Stimulated activated CD4-positive, alpha-beta T cell treated with anti-CD3 and anti-CD28 coated beads, Interleukin-15, amount 100 ng/mL, for 1 hour (primary cell): ENCODE data around the gene TPPP3.

Experiments used
- DNase-seq, 2 donors: peaks; one replicate each; pipeline ENCODE4 v3.0.0-alpha.2; 2020; ENCODE audit warnings: low read depth in 1 of 2, low spot score in 1 of 2

The TPPP3 gene

GRCh38 chr16:67393111-67393787, at the start of gene TPPP3:
TSS of gene TPPP3 (minus strand) at chr16:67393498. CDS start at chr16:67391111, 2,387 bp downstream.
- DNase-seq, result no peak

DNA sequence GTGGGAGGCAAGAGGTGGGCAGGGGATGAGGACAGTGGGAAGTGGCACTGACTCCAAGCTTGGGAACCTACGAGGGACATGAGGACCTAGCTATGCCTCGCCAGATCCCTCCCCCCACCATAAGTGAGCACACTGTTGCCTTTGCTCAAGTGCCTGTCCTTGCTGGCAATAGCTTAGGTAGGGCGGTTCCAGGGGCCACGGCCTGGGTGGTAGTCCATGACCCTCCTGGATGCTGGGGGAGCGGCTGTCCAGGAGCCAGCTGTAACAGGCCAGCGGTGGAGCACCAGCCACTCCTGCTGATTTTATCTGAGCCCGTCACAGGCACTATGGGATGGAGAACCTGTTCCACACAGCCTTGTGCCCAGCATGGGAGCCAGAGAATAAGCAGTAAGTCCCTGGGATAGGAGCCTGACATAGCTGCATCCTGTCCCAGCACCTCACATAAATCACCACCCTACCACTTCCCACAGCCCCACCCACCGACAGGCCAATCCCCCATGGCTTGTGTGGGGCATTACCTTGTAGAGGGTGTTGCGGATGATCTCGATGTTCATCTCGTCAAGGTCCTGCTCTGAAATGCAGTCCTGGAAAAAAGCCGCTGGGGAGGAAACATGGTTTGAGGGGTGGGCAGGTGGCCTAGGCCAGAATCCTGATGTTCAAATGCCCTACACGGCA, 49.4 kb upstream of the TPPP3 start:
- no peak for DNase-seq

GRCh38 chr16:67441907-67442306, 48.6 kb upstream of the TPPP3 start:
- DNase-seq, result no peak

DNA sequence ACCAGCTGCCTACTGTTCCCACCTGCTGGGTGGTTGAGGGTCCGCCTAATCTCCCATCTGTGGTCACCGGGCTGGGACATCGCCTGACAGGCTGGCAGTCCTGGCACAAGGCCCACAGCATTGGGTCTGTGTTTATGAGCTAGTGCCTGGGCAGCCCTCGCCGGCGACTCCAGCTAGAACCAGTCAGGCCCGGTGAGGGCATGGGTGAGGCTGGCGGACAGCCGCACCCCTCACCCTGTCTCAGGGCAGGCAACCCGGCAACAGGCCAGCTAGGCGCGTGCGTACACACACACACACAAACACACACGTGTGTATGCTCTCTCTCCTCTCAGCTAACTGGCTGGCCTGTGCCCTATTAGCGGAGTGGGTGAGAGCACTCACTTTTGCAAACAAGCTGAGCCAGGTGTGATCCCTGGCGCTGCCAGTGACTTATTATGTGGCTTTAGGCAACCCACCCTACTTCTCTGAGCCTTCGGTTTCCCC, 48.0 kb upstream of the TPPP3 start:
- DNase-seq, result no peak

- DNase-seq, result no peak
Observed at GRCh38 chr16:67438824-67439393, 45.6 kb upstream of the TPPP3 start.

- DNase-seq, result no peak
Observed at GRCh38 chr16:67438098-67438791, 44.9 kb upstream of the TPPP3 start.

GRCh38 chr16:67437513-67437912, 44.2 kb upstream of the TPPP3 start:
- DNase-seq, result no peak

DNA sequence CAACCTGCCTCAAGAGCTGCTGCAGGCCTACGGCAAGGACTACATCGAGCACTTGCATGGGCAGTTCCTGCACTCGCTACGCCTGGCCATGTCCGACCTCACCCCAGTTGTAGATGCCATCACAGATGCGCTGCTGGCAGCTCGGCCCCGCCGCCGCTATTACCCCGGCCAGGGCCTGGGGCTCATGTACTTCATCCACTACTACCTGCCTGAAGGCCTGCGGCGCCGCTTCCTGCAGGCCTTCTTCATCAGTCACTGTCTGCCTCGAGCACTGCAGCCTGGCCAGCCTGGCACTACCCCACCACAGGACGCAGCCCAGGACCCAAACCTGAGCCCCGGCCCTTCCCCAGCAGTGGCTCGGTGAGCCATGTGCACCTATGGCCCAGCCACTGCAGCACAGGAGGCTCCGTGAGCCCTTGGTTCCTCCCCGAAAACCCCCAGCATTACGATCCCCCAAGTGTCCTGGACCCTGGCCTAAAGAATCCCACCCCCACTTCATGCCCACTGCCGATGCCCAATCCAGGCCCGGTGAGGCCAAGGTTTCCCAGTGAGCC, 43.4 kb upstream of the TPPP3 start:
- no peak for DNase-seq

DNA sequence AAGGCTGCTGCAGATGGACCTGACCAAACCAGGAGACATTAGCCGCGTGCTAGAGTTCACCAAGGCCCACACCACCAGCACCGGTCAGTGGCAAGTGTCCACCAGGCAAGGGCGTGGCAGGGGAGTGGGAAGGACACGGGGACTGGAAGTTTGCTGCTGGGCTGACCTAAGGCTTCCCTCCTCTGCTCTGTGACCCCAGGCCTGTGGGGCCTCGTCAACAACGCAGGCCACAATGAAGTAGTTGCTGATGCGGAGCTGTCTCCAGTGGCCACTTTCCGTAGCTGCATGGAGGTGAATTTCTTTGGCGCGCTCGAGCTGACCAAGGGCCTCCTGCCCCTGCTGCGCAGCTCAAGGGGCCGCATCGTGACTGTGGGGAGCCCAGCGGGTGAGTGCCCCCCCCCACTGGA, 42.5 kb upstream of the TPPP3 start:
- no peak for DNase-seq

- no peak for DNase-seq
Observed at GRCh38 chr16:67433131-67433719, 39.9 kb upstream of the TPPP3 start.

GRCh38 chr16:67432506-67432890, 39.2 kb upstream of the TPPP3 start:
- no peak for DNase-seq

- DNase-seq, result no peak
Observed at GRCh38 chr16:67431775-67432505, 38.6 kb upstream of the TPPP3 start.

DNA sequence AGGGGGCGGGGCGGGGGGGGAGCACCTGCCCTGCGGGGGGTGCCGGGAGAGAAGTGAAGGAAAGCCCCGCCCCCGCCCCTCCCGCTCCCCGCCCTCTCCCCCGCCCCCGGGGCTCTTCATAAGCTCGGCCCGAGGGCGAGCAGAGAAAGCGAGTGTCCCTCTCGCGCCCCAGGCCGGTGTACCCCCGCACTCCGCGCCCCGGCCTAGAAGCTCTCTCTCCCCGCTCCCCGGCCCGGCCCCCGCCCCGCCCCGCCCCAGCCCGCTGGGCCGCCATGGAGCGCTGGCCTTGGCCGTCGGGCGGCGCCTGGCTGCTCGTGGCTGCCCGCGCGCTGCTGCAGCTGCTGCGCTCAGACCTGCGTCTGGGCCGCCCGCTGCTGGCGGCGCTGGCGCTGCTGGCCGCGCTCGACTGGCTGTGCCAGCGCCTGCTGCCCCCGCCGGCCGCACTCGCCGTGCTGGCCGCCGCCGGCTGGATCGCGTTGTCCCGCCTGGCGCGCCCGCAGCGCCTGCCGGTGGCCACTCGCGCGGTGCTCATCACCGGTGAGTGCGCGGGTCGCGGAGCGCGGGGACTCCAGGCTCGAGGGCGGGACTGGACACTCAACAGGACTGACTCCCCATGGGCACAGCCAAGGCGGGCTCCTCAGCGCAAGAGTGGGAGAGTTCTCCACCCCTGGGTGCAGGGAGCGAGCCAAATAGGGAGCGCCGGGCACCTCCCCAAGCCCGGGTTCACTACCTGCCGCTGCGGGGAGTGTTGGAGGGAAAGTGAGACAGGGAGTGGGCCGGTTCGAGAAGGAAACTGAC, 37.9 kb upstream of the TPPP3 start, which contains the start of gene HSD11B2:
Gene HSD11B2, plus strand, starts transcription at position 145 of the 798 bp plus-strand sequence. Its CDS starts 128 bp downstream, at position 273.
- no peak for DNase-seq

GRCh38 chr16:67430504-67430976, 37.2 kb upstream of the TPPP3 start:
- DNase-seq, result peak in 1 of 2 donors; percentile 25

DNA sequence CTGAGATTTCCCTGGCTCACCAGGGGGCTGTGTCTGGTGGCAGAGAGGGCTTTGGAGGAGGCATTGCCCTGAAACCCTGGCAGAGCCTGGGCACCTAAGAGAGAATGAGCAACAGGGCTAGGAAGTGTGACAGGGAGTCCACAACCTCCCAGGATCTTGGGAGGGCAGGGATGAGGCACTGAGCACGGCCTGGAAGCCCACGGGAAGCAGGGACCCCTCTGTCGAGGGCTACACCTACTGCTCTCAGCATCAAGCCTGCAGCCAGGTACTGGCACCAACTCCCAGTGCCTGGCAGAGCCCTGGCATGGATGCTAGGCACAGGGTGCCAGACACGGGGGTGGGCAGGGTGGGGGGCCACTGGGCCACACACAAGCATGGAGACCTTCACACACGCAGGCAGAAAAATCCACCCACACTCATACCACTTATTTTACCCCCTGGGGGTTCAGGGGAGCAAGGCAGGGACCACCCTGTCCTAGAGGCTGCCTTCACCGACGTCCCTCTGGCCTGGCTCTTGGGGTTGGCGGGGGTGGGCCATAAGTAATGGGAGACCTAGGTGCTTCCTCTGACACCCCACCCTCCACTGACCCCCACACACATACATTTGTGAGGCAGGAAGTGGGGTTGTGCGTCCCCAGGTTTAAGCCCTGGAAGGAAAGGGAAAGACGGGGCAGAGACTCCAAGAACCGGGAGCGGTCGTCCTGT, 36.7 kb upstream of the TPPP3 start:
- DNase-seq, result no peak

DNA sequence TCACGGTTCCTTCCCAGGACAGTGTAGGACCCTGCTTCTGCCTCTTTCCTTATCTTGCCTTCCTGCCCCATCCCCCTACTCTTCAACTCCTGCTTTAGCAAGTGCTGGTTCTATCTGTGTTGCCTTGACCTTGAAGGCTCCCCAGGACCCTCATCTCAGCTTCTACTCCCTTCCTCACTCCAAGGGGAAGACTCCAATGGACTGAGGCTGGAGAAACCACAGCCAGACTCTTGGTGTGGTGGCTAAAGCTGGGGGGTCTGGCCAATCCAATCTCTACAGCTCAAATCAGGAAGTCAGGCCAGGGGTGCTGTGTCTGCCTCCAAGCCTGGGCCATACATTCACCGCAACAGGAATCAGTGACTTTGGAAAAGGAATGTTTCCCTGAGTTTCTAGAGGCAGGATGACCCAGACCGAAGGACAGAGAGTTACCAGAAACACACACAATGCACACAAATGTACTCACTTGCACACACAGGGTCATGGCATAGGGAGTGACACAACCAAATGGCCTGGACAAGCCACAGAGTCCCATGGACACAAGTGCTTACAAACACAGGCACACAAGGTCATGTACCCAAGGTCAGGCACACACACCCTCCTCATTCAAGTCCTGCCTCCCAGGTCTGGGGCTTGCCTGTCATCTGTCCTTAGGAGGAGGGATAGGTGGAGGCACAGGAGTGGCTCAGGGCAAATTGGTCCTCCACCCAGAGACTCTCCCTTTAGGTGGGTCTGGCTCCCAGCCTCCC, 35.9 kb upstream of the TPPP3 start:
- DNase-seq, result no peak

GRCh38 chr16:67428146-67428731, 34.9 kb upstream of the TPPP3 start:
- peak in 1 of 2 donors; percentile 36 for DNase-seq

- no peak for DNase-seq
Observed at GRCh38 chr16:67426950-67427349, 33.7 kb upstream of the TPPP3 start.
